ENCODE data around the gene FAM9A. TPM values are rescaled to one million over a fixed set of nuclear protein-coding genes. Genes with fewer than 3 reads are reported as not detected.

FAM9A gene
- total RNA-seq, 2 experiments from 2014 or later: not detected

GRCh38 chrX:8822002-8822401, 20.8 kb upstream of the FAM9A start:
- H3K4me3 Mint-ChIP-seq: no peak overlapping the region
- no peaks in the 10 kb centered on the region for H3K36me3 Mint-ChIP-seq (ENCODE audit: low read depth)
- no peak for TF ChIP-seq CTCF (IDR thresholded peaks at IDR 0.05)
- no peaks in the 10 kb centered on the region for H3K9me3 Mint-ChIP-seq
- DNase-seq (no peak), ATAC-seq (no peak)
- intact Hi-C loops (cut with micrococcal nuclease): loop anchor here (10.0 kb wide), 1 partner anchor 883 kb away; no protein-coding TSS in a partner anchor
- peaks cover 2% of the 10 kb centered on the region for H3K27me3 Mint-ChIP-seq
- H3K4me1 Mint-ChIP-seq (ENCODE audit: low read depth): no peaks in the 10 kb centered on the region
- CTCF ChIA-PET: no interaction called here
- no peak overlapping the region for H3K27ac Mint-ChIP-seq
- POLR2A ChIA-PET: no interaction called here

- Mint-ChIP-seq H3K4me3 (no peak overlapping the region), H3K27ac (no peak overlapping the region), H3K36me3 (ENCODE audit: low read depth) (no peaks in the 10 kb centered on the region), H3K27me3 (peaks cover 2% of the 10 kb centered on the region), H3K9me3 (no peaks in the 10 kb centered on the region), H3K4me1 (ENCODE audit: low read depth) (no peaks in the 10 kb centered on the region)
- intact Hi-C loops (cut with micrococcal nuclease): loop anchor here (10.0 kb wide), 1 partner anchor 884 kb away; no protein-coding TSS in a partner anchor
- ATAC-seq (no peak), DNase-seq (peak; percentile 9)
- POLR2A ChIA-PET: no interaction called here
- no peak for TF ChIP-seq CTCF (IDR thresholded peaks at IDR 0.05)
- CTCF ChIA-PET: no interaction called here
Observed at GRCh38 chrX:8820910-8821527, 19.8 kb upstream of the FAM9A start.

- H3K36me3 Mint-ChIP-seq (ENCODE audit: low read depth): no peaks in the 10 kb centered on the region
- CTCF ChIA-PET: interaction anchor here (0.7 to 2.1 kb wide), 9 partner anchors 10 to 74 kb away, joined by 3 to 6 read pairs (median 4); no protein-coding TSS in a partner anchor
- no peaks in the 10 kb centered on the region for H3K4me1 Mint-ChIP-seq (ENCODE audit: low read depth)
- no peak overlapping the region for H3K4me3 Mint-ChIP-seq
- intact Hi-C loops (cut with micrococcal nuclease): loop anchor here (2.0 to 10.0 kb wide), 2 partner anchors 33 to 71 kb away; no protein-coding TSS in a partner anchor
- TF ChIP-seq CTCF (IDR thresholded peaks at IDR 0.05): peak; percentile 57
- no peak overlapping the region for H3K27ac Mint-ChIP-seq
- no peaks in the 10 kb centered on the region for H3K9me3 Mint-ChIP-seq
- DNase-seq (peak; percentile 12), ATAC-seq (peak; percentile 51)
- POLR2A ChIA-PET: no interaction called here
- H3K27me3 Mint-ChIP-seq: no peaks in the 10 kb centered on the region
Observed at GRCh38 chrX:8815460-8816065, 14.4 kb upstream of the FAM9A start.

GRCh38 chrX:8813036-8813435, 11.9 kb upstream of the FAM9A start:
- no peak for ATAC-seq
- no peaks in the 10 kb centered on the region for H3K36me3 Mint-ChIP-seq (ENCODE audit: low read depth)
- CTCF ChIA-PET: interaction anchor here (0.7 to 2.6 kb wide), 3 partner anchors 64 to 80 kb away, joined by 3 to 11 read pairs (median 4); no protein-coding TSS in a partner anchor

More at GRCh38 chrX:8813036-8813435, 11.9 kb upstream of the FAM9A start:
- TF ChIP-seq CTCF (IDR thresholded peaks at IDR 0.05): no peak
- no peaks in the 10 kb centered on the region for H3K4me1 Mint-ChIP-seq (ENCODE audit: low read depth)
- intact Hi-C loops (cut with micrococcal nuclease): loop anchor here (10.0 kb wide), 1 partner anchor 68 kb away; no protein-coding TSS in a partner anchor
- no peak overlapping the region for H3K27ac Mint-ChIP-seq
- no peaks in the 10 kb centered on the region for H3K27me3 Mint-ChIP-seq
- no peak for DNase-seq
- POLR2A ChIA-PET: no interaction called here
- no peaks in the 10 kb centered on the region for H3K9me3 Mint-ChIP-seq
- H3K4me3 Mint-ChIP-seq: no peak overlapping the region
